NT2/D1 (cell line): ENCODE data around the gene OR9A2.

Experiments
- YY1 ChIP-seq: IDR thresholded peaks from 2 replicates; pipeline ENCODE4 v1.6.1; 2011; ENCODE audit not compliant: insufficient read length, insufficient read depth
- ZNF274 ChIP-seq: IDR thresholded peaks from 2 replicates; pipeline ENCODE4 v1.6.1; 2011; ENCODE audit warnings: mild to moderate bottlenecking, low read depth, low read length

DNA sequence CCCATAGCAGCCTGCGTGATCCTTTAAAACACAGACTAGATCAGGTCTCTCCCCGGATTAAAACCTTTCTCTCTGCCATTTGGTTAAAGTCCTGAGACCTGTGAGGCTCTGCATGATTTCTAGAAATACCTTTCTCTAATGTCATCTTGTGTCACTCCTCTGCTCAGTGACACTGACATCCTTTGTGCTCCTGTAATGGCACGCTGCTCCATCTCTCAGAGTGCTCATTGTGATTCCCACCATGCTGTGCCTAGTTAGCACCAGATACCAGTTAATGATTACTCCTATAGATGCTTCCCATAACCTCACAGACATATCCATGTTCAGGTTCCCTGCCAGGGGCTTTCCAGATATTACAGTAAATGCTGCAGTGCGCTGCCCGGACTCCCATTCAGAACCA lies 11.7 kb upstream of the OR9A2 start:
- TF ChIP-seq ZNF274 (no peak), YY1 (no peak)
